ENCODE results near the gene SPHKAP.

SPHKAP gene

DNA sequence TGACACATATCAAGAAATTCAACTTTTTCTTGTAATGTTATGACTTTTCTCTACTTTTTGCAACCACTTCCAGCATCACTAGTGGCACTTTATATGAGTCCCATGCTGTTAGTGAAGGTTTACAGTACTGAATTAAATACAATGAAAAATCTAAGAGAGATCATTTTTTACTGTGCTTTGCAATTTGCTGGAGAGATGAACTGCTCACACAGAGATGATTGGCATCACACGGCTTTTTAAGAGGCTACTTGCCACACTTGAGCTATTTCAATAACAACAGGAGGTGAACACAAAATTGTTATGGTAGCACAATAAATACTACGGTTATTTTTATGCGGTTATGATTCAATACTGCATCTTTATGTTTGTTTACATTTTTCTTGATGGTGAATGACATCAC is 221.2 kb downstream of the SPHKAP start:
- no peak for TF ChIP-seq TAF1 (IDR thresholded peaks at IDR 0.05; ENCODE audit: borderline replicate concordance, insufficient read depth, low read length)
- no peak for TF ChIP-seq SIN3A (IDR thresholded peaks at IDR 0.05; ENCODE audit: borderline replicate concordance, insufficient read depth, low read length)
- no peak for TF ChIP-seq FOXP2 (optimal IDR thresholded peaks at IDR 0.05; ENCODE audit: borderline replicate concordance, extremely low read depth, extremely low read length, insufficient read depth)
- TF ChIP-seq POLR2AphosphoS5 (IDR thresholded peaks at IDR 0.05; ENCODE audit: low read depth, low read length), result no peak
- no peak for TF ChIP-seq REST (IDR thresholded peaks at IDR 0.05; ENCODE audit: insufficient read depth in 1 of 2, low read depth in 2 of 2, low read length in 2 of 2)

- TF ChIP-seq SIN3A (IDR thresholded peaks at IDR 0.05; ENCODE audit: borderline replicate concordance, insufficient read depth, low read length), result no peak
- TF ChIP-seq POLR2AphosphoS5 (IDR thresholded peaks at IDR 0.05; ENCODE audit: low read depth, low read length), result no peak
- no peak for TF ChIP-seq TAF1 (IDR thresholded peaks at IDR 0.05; ENCODE audit: borderline replicate concordance, insufficient read depth, low read length)
- no peak for TF ChIP-seq FOXP2 (optimal IDR thresholded peaks at IDR 0.05; ENCODE audit: borderline replicate concordance, extremely low read depth, extremely low read length, insufficient read depth)
- no peak for TF ChIP-seq REST (IDR thresholded peaks at IDR 0.05; ENCODE audit: insufficient read depth in 1 of 2, low read depth in 2 of 2, low read length in 2 of 2)
These were observed 238.5 kb downstream of the SPHKAP start for GRCh38 chr2:227942965-227943364.

DNA sequence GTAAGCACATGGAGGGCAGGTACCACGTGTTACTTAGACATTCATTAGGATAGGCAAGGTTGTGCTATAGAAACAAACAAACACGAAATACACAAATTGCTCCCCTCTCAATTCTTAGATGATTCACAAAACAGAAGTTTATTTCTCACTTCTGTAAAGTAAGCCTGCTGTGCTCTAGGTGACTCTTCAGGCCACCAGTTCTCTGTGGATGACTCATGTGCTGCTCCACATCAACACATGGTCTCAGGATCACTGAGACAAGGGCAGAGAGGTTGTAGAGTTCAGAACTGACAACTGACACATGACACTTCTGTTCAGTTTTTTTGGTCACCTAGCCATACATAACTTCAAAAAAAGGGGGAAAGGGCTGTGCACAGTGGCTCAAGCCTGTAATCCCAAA is 239.5 kb downstream of the SPHKAP start:
- TF ChIP-seq TAF1 (IDR thresholded peaks at IDR 0.05; ENCODE audit: borderline replicate concordance, insufficient read depth, low read length) (no peak), REST (IDR thresholded peaks at IDR 0.05; ENCODE audit: insufficient read depth in 1 of 2, low read depth in 2 of 2, low read length in 2 of 2) (no peak), SIN3A (IDR thresholded peaks at IDR 0.05; ENCODE audit: borderline replicate concordance, insufficient read depth, low read length) (no peak), POLR2AphosphoS5 (IDR thresholded peaks at IDR 0.05; ENCODE audit: low read depth, low read length) (no peak), FOXP2 (optimal IDR thresholded peaks at IDR 0.05; ENCODE audit: borderline replicate concordance, extremely low read depth, extremely low read length, insufficient read depth) (no peak)

- TF ChIP-seq REST (IDR thresholded peaks at IDR 0.05; ENCODE audit: insufficient read depth in 1 of 2, low read depth in 2 of 2, low read length in 2 of 2) (no peak), FOXP2 (optimal IDR thresholded peaks at IDR 0.05; ENCODE audit: borderline replicate concordance, extremely low read depth, extremely low read length, insufficient read depth) (no peak), SIN3A (IDR thresholded peaks at IDR 0.05; ENCODE audit: borderline replicate concordance, insufficient read depth, low read length) (no peak), POLR2AphosphoS5 (IDR thresholded peaks at IDR 0.05; ENCODE audit: low read depth, low read length) (no peak), TAF1 (IDR thresholded peaks at IDR 0.05; ENCODE audit: borderline replicate concordance, insufficient read depth, low read length) (no peak)
These were observed 242.0 kb downstream of the SPHKAP start for GRCh38 chr2:227939271-227940027.

Measured in PFSK-1 (cell line).